Prostate gland (tissue), 2 donors: ENCODE results near the gene LHPP.

ENCODE experiments used
- CTCF ChIP-seq, 4 experiments: fragments of 200-600 bp in 2 of 4; fragments of 450-650 bp in 2 of 4; sonication (generic) in 2 of 4; IDR thresholded peaks; 1 replicate in 3 of 4; 2 replicates in 1 of 4; pipeline ENCODE4 v1.5.1; 2016 to 2019; ENCODE audit warnings: antibody characterized with exemption in 4 of 4, mild to moderate bottlenecking in 2 of 4, moderate library complexity in 2 of 4
- POLR2AphosphoS5 ChIP-seq: sonication (generic); formaldehyde crosslinking; IDR thresholded peaks from one replicate; pipeline ENCODE4 v1.6.1; 2017; ENCODE audit warnings: antibody characterized with exemption

DNA sequence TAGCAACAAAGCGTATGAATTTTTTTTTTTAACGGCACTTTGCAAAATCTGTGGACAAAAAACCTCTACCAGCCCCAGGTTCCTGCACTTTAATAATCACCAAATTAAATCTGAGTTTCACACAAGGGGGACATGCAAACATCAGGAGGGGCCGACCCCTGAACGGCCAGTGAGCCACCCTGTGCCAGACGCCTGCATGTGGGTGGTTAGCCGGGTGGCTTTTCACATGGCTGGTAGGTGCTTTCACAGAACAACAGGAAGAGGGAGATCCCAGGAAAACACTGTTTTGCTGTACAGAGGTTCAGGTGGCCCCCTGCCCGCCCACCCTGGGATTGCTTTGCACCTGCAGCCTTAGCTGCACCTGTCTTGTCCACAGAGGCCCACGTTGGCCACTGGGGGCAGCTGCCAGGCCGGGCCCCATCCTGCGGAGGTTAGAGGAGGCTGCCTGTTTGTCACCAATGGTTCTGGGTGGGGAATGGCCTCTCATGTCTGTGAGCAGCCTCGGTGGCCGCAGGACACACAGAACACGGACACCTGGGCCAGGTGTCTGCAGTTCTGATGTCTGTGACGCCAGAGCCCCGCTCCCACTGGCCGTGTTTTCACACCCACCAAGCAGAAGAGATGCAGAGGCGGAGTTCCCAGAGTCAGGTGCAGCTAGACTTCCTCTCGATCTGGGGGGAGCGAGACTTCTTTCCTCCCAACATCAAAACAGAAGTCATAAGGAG lies 174.8 kb downstream of the LHPP start:
- no peak for TF ChIP-seq CTCF (IDR thresholded peaks at IDR 0.05)
- no peak for TF ChIP-seq POLR2AphosphoS5
